SK-MEL-5 (cell line): ENCODE data around the gene TC2N. TPM values are rescaled to one million over a fixed set of nuclear protein-coding genes. Genes with fewer than 3 reads are reported as not detected.
A peak's percentile ranks its signal among the peaks of the same experiment; 100 is the strongest.

Source experiments
- DNase-seq: peaks from one replicate; pipeline ENCODE4 v3.0.0-alpha.2; 2016; ENCODE audit warnings: low read depth, low spot score
- in situ Hi-C: cut with HindIII; loops from 2 replicates; pipeline ENCODE4 v1.10.0; 2016; ENCODE audit warnings: low sequenced_read_pairs, high pct_unique_total_duplicates, low pct_unique_long_range_greater_than_20kb
- total RNA-seq: library from RNA; depleted of rRNA; stranded (reverse); fragments of >200 nt; shearing (Covaris generic); gene quantifications from 2 replicates; pipeline ENCODE4 v1.2.3, GENCODE V29; 2014

The TC2N gene
- total RNA-seq, 1 experiment from 2014 or later = 5.9 TPM

DNA sequence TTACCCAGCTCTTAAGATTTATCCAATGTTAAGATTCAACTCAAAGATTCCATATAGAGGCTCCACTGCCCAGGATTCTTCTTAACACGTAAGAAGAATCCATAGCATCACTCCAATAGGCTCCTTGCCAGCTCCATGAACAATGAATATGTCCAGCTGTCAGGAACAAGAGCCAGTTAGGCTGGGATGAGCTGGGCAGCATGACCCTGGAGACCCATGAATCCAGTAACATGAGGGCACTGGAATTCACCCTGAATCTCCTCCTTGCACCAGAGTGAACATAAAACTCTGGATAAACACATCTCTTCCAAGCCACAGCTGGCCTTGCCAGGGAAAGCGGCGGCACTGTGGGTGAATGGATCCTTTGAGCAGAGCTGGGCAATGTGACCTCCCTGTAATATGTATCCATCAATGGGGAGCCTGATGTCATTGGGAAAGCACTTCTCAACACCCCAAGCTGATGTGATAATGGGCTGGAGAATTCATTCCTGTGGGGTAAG lies 24.4 kb upstream of the TC2N start:
- DNase-seq = peak; percentile 63
- in situ Hi-C loops = no loop called here

DNA sequence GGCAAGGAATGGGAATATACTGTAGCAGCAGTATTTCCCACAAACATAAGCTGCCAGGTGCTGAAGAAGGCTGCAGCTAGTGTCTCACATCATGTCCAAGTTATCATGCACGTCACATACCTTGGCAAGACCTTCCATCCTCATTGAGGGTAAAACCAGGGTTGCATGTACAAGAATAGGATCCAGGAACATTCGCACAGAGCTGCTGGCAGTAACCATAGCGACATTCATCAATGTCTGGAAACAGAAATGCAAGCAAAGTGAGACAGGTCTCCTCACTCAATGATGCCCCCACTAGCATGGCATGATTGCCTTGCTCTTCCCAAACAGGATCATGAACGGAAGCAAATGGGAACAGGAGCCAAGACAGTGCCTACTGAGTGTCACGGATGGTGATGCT lies 23.8 kb upstream of the TC2N start:
- no peak for DNase-seq
- in situ Hi-C loops = no loop called here

DNA sequence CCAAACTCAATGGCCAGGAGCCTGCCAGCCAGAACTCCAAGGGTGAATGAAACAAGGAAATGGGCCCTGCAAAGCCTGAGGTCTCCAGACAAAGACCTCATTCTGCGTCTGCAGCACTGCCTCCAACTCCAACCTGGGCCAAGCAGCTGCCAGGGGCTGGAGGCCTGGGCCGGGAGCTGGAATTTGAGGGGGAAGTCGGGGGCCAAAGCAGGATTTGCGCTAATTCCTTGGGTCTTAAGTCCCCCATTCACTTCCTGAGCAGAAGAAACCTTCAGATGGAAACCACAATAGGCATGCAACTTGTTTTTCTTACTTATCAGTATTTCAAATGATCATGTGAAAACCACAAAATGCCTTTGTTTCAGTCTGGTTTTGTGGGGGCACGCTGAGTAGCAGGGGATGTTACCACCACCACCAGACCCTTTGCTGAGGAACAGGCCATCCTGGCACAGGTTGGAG lies 23.0 kb upstream of the TC2N start:
- peak; percentile 37 for DNase-seq
- in situ Hi-C loops = no loop called here

DNA sequence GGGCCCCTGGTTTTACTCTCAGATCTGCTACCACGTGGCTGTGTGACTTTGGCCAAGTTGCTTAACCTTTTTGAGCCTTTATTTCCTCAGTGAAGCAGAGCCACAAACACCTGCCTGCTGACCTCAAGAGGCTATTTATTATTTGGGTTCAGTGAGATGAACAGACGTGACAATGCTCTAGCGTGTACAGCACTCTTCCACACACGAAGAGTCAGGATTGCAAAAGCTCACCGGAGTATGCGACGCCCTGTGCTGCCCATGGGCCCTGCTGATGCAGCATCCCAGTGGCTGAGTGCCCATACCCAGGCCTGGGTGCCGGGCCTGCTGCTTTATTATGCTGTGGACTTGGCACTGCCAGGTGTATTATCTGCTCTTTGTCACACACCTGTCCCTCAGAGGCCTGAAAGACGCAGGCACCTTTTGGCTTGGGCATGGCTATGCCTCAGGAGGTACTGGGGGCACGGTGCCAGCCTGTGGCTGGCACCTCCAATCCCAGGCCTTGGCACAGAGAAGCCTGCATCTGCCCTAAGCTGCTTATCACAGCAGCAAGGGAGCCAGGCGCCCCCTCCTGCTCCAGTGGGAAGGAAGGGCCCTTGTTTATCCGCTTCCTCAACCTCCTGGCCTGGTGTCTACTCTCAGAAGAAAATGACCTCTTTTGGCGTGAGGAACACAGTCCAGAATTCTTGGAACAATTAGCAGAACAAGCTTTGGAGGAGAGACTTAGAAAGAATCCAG lies 22.3 kb upstream of the TC2N start:
- DNase-seq = no peak
- in situ Hi-C loops = no loop called here

DNA sequence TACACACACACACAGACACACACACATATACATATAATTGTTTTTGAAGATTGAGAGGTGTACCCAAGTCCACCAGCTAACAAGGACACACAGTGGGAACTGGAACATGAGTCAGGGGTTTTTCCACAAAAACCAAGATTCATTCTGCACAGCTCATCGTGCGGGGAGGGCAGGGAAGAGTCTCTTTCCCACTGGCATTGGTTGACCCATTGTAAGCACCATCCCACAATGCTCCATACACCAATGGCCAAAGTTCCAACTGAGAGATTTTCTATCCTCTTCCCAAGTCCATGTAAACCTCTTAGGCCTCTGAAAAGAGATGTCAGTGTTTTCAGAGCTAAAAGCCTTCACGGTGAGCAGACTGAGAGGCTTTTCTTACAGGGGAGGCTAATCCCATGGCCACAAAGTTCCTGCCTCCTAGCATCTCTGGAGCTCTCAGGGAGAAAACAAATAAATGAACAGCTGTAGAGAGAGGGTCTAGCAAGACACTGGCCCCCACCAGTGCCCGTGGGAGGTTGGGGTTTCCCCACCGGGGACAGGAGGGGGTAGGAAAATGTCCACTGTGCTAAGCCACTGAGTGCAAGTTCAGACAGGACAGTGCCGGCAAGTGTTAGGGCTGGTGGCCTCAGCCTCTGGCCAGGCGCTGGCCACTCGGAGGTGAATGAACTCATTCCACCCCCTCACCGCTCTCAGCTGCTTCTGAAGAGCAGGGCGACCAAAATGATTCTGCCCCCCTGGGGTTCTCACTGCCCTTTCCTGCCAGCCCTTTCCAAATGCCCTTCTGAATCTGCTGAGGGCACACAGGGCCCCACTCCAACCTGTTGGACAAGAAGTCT lies 21.5 kb upstream of the TC2N start:
- DNase-seq = no peak
- in situ Hi-C loops = no loop called here

DNA sequence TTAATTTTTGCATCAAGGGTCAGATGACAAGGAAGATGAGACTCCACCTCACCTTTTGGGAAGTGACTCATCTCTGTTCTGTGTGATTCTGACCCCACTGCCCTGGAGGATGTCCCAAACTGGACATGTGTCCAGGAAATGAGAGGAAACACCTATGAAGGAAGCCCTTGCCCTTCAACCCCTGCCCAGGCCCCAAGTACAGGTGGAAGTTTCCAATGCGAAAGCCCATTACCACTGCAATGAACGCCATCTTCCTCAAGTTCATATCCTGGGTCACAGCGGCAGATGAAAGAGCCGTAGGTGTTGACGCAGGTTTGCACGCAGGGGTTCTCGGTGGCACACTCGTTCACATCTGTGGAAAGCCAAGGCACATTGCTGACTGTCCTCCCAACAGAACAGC lies 19.6 kb upstream of the TC2N start:
- in situ Hi-C loops = no loop called here
- DNase-seq = no peak

DNA sequence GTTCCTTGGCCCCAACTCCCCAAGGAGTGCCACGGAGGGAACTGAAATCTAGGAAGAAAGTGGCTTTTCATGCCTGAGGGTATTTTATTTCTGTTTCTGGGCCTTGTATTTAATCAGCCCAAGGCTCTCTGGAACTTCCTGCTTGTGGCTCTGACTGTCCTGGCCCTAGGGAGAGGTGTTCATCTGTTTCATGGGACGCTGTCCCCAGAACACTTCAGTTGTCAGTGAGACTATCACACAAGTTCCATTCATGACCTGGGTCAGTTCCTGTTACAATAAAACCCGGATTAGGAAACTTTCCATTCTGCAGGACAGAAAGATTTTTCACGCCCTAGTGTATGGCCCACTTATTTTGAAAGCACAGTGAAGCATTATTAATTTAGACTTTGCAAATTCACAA lies 18.5 kb upstream of the TC2N start:
- in situ Hi-C loops = no loop called here

DNA sequence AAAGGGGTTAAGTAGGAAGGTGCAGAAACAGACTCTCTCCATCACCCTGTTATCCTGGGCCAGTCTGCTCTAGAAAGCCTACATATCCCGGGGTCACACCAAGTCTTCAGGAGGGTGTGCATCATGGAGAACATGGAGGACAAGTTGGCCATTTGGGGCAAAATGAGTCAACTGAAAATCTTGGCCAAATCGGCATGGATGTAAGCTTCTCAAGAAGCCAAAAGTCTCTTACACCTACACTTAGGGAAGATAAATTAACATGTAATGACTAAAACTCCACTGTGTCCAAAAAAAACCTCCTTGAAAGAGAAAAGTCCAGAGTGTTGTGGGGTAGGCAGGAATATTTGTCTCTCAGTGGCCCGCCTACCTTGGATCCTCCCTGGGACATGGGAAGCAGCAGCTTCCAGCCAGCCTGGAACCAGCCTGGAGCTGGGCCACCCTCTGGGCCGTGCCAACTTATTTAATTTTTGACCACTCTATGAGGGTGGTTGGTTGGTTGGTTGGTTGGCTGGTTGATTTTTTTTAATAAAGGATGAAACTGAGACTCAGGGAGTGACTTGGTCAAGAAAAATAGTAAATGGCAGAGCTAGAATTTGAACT lies 17.9 kb upstream of the TC2N start:
- no peak for DNase-seq
- in situ Hi-C loops = no loop called here

More for the DNA sequence above, 18.5 kb upstream of the TC2N start:
- no peak for DNase-seq

DNA sequence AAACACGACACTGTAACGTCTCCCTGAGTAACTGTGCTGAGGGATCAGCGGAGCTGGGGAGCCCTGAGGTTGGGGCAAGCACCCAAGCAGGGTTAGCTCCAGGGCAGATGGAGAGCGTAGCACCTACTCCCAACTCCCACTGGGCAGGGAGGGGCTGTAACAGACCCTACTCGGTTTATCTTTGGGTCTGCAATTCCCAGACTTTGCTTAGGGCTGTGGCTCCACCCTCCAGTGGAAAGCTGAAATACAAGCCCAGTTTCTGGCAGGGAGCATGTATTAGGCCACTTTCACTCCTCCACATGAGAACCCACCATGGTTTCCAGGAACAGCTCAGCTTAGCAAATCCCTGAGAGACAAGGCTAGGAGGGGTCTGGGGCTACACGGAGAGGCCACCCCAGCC lies 17.3 kb upstream of the TC2N start:
- DNase-seq = no peak
- in situ Hi-C loops = no loop called here

DNA sequence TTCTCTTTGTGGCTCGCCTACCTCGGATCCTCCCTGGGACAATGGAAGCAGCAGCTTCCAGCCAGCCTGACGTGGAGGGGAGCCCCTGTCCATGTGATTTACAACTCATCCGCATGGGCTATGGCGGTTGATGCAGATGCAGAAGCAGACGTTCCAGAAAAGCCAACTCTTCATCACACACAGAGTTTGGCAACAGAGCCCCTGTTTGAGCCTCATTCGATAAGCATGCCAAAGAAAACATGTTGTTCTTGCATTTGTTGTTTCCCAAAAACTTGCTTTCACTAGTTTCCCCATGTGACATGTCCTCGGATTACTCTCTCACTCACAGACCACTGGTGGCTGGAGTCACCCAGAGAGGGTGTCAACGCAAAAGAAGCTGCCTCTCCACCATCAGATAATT lies 16.4 kb upstream of the TC2N start:
- in situ Hi-C loops = no loop called here
- no peak for DNase-seq

DNA sequence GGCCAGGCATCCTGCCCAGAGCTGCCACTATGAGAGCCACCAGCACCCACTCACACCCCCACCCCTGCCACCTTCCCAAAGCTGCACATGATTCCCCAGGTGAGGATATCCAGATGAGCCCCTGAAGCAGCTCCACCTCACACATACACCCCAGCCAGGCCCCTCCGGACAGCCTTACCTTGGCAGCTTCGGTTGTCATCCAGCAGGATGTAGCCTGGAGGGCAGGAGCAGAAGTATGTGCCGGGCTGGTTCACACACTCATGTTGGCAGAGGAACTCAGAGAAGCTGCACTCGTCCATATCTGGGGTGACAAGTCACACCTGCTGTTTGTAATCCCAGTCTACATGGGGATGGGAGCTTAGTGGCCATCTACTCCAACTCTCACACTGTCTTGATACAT lies 15.4 kb upstream of the TC2N start:
- in situ Hi-C loops = no loop called here
- DNase-seq = no peak

DNA sequence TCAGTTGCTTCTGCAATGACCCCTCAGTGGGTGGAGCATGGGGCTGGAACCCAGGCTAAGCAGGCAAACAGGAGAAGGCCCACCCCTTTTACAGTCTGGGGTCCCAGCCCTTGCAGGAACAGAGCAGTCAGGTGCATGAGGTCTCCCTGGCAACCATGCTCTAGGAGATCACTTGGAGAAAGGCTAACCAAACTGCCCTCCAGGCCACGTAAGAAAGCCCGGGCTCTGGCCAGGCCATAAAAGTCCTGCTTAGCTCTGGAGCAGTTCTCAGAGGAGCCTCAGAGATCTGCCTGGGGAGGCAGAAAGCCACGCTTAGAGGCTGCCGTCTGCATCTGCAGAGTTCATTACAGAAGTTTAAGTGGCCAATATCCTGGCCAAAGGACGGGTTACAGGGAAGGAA lies 15.0 kb upstream of the TC2N start:
- no peak for DNase-seq
- in situ Hi-C loops = no loop called here

DNA sequence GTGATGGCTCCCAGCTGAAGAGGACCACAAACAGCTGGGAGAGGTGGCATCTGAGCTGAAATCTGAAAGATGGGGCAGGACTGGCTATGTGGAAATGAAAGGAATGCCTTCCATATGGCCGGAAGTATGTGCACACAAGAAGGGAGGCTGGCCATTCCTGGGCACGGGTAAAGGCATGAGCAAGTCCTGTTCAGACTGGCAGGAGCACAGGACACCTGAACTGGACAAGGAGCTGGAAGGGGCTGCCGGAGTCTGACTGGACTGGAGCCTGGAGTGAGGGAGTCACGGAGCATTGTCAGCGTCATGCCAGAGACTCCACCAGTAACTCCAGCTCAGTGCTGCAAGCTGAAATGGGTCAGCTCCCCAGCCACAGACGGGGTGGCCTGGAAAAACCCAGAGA lies 11.9 kb upstream of the TC2N start:
- DNase-seq = no peak
- in situ Hi-C loops = no loop called here

DNA sequence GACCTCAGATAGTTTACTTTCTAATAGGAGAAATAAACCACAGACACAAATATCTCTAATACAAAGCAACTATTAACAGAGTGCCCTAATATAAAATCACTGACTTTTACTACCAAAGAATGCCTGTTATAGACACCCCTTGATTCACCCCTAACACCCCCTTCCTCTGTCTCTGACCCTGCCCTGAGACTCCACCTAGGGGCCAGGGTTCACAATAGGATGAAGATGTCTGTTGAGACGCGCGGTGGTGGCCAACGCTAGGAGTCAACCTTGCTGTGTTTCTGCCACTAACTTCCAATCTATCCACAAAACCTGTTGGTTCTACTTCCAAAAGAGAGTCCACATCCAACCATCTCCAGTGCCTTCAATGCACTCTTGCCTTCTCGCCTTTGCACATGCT lies 10.9 kb upstream of the TC2N start:
- no peak for DNase-seq
- in situ Hi-C loops = no loop called here

DNA sequence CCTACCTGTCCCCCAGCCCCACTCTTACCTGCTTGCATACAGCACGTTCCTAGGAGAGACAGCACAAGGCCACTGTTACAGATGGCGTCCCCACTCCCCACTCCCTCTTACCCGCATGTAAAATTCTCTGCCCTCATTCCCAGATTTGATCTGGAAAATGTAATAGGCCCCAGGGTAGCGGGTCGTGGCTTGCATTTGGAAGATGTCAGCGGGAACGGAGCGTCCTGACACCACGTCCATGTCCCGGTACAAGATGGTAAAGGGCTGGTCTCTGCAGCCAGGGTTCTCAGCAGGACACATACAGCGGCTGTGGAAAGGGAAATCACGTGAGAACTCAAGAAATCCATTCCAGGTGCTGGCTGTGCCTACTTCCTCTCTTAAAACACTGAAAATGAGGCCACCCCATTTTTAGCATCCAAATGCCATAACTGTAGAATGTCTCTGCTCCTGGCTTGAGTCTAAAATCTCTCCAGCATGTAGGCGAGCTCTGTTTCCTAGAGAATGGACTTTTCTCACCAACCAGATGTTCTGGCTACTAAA lies 10.1 kb upstream of the TC2N start:
- DNase-seq = no peak
- in situ Hi-C loops = no loop called here

DNA sequence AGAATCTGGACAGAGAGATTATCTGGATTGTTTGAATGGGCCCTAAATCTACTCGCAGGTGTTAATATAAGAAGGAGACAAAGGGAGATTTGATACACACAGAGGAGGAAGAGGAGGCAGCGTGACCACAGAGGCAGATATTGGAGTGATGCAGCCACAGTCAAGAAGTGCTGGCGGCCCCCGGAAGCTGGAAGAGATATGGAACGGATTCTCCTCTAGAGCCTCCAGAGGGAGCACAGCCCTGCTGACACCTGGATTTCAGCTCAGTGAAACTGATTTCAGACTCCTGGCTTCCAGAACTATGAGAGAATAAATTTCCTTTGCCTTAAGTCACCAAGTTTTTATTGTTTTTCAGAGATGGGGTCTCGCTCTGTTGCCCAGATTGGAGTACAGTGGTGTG lies 9.2 kb upstream of the TC2N start:
- DNase-seq = no peak
- in situ Hi-C loops = no loop called here

DNA sequence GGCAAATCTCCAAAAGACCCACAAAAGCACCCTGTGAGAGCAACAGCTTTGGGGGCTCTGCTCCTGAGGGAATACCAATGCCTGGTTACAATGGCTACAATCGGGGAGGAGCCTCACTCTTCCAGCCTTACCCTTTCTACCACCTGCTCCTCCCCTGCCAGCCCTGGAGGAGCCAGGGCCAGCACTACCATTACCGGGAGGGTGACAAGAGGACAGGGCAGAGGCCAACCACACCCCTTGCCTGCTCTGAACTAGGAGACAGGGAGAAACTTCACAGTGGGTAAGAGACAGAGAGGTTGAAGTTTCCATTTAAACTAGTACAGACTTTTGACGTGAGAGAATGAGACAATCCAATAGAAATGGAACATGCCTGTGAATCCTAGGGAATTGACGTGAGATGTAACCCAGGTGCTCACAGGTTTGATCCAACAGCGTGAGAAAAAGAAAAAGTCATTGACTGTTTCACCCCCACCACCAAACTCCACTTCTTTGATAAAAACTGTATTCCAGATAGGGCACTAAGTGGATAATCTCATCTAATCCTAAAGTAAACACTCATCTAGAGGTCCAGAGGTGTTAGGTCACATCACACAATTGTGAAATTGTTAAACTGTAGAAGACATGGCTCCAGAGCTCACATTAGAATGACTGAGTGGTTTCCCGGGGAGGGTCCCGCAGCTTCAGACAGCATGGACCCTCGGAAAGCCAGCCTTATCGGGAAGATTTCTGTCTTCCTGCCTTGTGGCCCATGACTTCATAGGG lies 8.4 kb upstream of the TC2N start:
- in situ Hi-C loops = no loop called here
- DNase-seq = no peak
